HEK293 (cell line): Measurements from ENCODE around the gene CDCA5.

Source experiments
- ZNF175 ChIP-seq: fragments of 450-650 bp; formaldehyde crosslinking; IDR thresholded peaks from 2 replicates; pipeline ENCODE4 v1.5.1; 2016; ENCODE audit warnings: missing biosample characterization, missing genetic modification characterization
- ZNF514 ChIP-seq: fragments of 450-650 bp; formaldehyde crosslinking; IDR thresholded peaks from 2 replicates; pipeline ENCODE4 v1.5.1; 2016; ENCODE audit warnings: missing biosample characterization, missing genetic modification characterization
- ZNF624 ChIP-seq: fragments of 450-650 bp; formaldehyde crosslinking; IDR thresholded peaks from 2 replicates; pipeline ENCODE4 v1.5.1; 2017; ENCODE audit warnings: missing biosample characterization, missing genetic modification characterization
- TF ChIP-seq, protein P1 (sequence below): fragments of 450-650 bp; formaldehyde crosslinking; IDR thresholded peaks from 2 replicates; pipeline ENCODE4 v1.5.1; 2016; ENCODE audit warnings: missing biosample characterization, missing genetic modification characterization

DNA sequence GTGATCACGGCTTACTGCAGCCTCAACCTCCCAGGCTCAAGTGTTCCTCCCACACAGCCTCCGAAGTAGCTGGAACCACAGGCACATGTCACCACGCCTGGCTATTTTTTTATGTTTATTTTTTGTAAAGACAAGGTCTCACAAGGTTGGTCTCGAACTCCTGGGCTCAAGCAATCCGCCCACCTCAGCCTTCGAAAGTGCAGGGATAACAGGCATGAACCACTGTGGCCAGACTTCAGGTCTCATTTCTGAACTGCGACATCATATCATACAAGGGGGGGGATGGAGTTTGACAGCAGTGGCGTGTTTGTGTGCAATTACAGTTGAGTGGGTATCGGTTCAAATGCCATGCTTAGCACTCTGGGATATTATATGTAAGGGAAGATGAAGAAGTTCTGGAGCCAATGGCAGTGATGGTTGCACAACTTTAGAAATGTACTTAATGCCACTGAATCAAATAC lies 32.4 kb downstream of the CDCA5 start:
- TF ChIP-seq ZNF175 (tag by site-specific recombination) (no peak), ZNF514 (tag by site-specific recombination) (no peak), ZNF624 (tag by site-specific recombination) (no peak)
- TF ChIP-seq, protein P1, sequence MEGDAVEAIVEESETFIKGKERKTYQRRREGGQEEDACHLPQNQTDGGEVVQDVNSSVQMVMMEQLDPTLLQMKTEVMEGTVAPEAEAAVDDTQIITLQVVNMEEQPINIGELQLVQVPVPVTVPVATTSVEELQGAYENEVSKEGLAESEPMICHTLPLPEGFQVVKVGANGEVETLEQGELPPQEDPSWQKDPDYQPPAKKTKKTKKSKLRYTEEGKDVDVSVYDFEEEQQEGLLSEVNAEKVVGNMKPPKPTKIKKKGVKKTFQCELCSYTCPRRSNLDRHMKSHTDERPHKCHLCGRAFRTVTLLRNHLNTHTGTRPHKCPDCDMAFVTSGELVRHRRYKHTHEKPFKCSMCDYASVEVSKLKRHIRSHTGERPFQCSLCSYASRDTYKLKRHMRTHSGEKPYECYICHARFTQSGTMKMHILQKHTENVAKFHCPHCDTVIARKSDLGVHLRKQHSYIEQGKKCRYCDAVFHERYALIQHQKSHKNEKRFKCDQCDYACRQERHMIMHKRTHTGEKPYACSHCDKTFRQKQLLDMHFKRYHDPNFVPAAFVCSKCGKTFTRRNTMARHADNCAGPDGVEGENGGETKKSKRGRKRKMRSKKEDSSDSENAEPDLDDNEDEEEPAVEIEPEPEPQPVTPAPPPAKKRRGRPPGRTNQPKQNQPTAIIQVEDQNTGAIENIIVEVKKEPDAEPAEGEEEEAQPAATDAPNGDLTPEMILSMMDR (tag by site-specific recombination) = no peak
